Smooth muscle cell (in vitro differentiated cells): ENCODE data around the gene NEUROD2. TPM values are rescaled to one million over a fixed set of nuclear protein-coding genes. Genes with fewer than 3 reads are reported as not detected.

Source experiments
- DNase-seq: peaks from one replicate; lab custom pipeline; 2025; ENCODE audit not compliant: unreplicated experiment; lab: John Stamatoyannopoulos, UW
- H2AFZ ChIP-seq: fragments of 200-600 bp; sonication (generic); 2 replicates; pipeline ENCODE4 v1.6.0; 2016; ENCODE audit warnings: antibody characterized with exemption, low read depth, mild to moderate bottlenecking
- H3F3A ChIP-seq: fragments of 200-600 bp; sonication (generic); 2 replicates; pipeline ENCODE4 v1.6.0; 2017; ENCODE audit warnings: antibody characterized with exemption, low read depth
- H3K27ac ChIP-seq: fragments of 200-600 bp; sonication (generic); 2 replicates; pipeline ENCODE4 v1.5.1; 2016; ENCODE audit warnings: low read depth, mild to moderate bottlenecking
- H3K27me3 ChIP-seq: fragments of 200-600 bp; sonication (generic); 2 replicates; pipeline ENCODE4 v1.6.1; 2016; ENCODE audit warnings: low read depth, mild to moderate bottlenecking
- H3K36me3 ChIP-seq: fragments of 200-600 bp; sonication (generic); 2 replicates; pipeline ENCODE4 v1.5.1; 2016; ENCODE audit warnings: low read depth
- H3K4me1 ChIP-seq: fragments of 200-600 bp; sonication (generic); 2 replicates; pipeline ENCODE4 v1.5.1; 2016; ENCODE audit warnings: low read depth
- H3K4me2 ChIP-seq: fragments of 200-600 bp; sonication (generic); 2 replicates; pipeline ENCODE4 v1.6.0; 2016; ENCODE audit warnings: mild to moderate bottlenecking
- H3K4me3 ChIP-seq: fragments of 200-600 bp; sonication (generic); 2 replicates; pipeline ENCODE4 v1.5.1; 2016; ENCODE audit warnings: mild to moderate bottlenecking
- H3K79me2 ChIP-seq: fragments of 200-600 bp; sonication (generic); 2 replicates; pipeline ENCODE4 v1.6.0; 2016; ENCODE audit warnings: low read depth, mild to moderate bottlenecking
- H3K9ac ChIP-seq: fragments of 200-600 bp; sonication (generic); 2 replicates; pipeline ENCODE4 v1.6.0; 2016; ENCODE audit warnings: low read depth
- H3K9me3 ChIP-seq: fragments of 200-600 bp; sonication (generic); replicated peaks from 2 replicates; pipeline ENCODE4 v1.5.1; 2016; ENCODE audit warnings: low read depth
- H4K20me1 ChIP-seq: fragments of 200-600 bp; sonication (generic); 2 replicates; pipeline ENCODE4 v1.6.0; 2016; ENCODE audit warnings: low read depth
- WGBS: methylation state at CpG from one replicate; pipeline ENCODE4 v1.1.7; 2016; ENCODE audit warnings: low lambda C conversion rate; 5-methylcytosine and 5-hydroxymethylcytosine counted together
- polyA plus RNA-seq: library from polyadenylated mRNA; unstranded; fragments of >200 nt; fragmentation: Nextera tagmentation; extraction: Ambion mirVana; gene quantifications from 2 replicates; pipeline ENCODE4 v1.2.1, GENCODE V29; 2016
- total RNA-seq: library from RNA; depleted of rRNA; stranded (reverse); fragments of >200 nt; gene quantifications from 2 replicates; pipeline ENCODE4 v1.2.3, GENCODE V29; 2014
- TF ChIP-seq, protein P1 (sequence below): fragments of 200-600 bp; sonication (generic); IDR thresholded peaks from 2 replicates; pipeline ENCODE4 v1.5.1; 2017; ENCODE audit warnings: borderline replicate concordance, mild to moderate bottlenecking, antibody characterized with exemption; ENCODE audit not compliant: insufficient read depth, poor library complexity, severe bottlenecking

NEUROD2 gene
- total and polyA plus RNA-seq, 2 experiments from 2014 or later = 0.19 TPM; not detected in 1

DNA sequence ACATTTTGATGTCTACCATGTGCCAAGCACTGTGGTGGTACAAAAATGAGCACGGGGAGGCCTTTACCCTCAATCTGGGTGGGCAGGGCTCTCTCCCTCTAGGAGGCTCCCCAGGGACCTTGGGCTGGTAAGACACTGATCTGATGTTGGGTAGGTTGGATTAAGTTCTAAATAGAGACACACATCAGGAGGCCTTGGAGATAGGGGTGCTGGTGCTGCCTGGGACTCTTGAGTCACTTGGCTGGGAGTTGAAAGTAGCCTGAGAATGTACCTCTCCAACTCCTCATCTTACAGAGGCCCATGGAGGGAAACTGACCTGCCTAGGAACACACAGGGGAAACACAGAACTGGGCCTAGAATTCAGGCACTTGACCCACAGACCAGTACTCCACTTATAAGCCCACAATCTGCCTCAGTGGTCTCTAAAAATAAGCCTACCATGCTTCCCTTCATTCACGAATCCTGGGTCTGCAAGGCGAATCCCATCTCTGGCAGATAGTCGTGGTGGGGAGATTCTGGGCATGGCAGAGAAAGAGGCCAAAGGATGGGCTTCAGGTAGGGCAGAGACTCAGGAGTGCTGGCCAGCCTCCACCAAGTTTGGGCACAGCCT lies 1.8 kb upstream of the NEUROD2 start:
- DNase-seq = no peak
- no peak overlapping the region for H3K4me2 ChIP-seq
- TF ChIP-seq, protein P1, sequence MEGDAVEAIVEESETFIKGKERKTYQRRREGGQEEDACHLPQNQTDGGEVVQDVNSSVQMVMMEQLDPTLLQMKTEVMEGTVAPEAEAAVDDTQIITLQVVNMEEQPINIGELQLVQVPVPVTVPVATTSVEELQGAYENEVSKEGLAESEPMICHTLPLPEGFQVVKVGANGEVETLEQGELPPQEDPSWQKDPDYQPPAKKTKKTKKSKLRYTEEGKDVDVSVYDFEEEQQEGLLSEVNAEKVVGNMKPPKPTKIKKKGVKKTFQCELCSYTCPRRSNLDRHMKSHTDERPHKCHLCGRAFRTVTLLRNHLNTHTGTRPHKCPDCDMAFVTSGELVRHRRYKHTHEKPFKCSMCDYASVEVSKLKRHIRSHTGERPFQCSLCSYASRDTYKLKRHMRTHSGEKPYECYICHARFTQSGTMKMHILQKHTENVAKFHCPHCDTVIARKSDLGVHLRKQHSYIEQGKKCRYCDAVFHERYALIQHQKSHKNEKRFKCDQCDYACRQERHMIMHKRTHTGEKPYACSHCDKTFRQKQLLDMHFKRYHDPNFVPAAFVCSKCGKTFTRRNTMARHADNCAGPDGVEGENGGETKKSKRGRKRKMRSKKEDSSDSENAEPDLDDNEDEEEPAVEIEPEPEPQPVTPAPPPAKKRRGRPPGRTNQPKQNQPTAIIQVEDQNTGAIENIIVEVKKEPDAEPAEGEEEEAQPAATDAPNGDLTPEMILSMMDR = no peak
- H2AFZ ChIP-seq = no peak overlapping the region
- no peak overlapping the region for H3K9ac ChIP-seq
- H3K4me1 ChIP-seq = peaks cover 21% of the 10 kb centered on the region
- no peak overlapping the region for H3K27ac ChIP-seq
- H3K27me3 ChIP-seq = peaks cover 89% of the 10 kb centered on the region
- no peaks in the 10 kb centered on the region for H4K20me1 ChIP-seq
- whole genome bisulfite sequencing = 73% methylated on average over 4 of the region's 4 CpGs
- H3F3A ChIP-seq = no peaks in the 10 kb centered on the region
- H3K4me3 ChIP-seq = no peak overlapping the region
- no peaks in the 10 kb centered on the region for H3K36me3 ChIP-seq
- no peaks in the 10 kb centered on the region for H3K9me3 ChIP-seq
- no peaks in the 10 kb centered on the region for H3K79me2 ChIP-seq

DNA sequence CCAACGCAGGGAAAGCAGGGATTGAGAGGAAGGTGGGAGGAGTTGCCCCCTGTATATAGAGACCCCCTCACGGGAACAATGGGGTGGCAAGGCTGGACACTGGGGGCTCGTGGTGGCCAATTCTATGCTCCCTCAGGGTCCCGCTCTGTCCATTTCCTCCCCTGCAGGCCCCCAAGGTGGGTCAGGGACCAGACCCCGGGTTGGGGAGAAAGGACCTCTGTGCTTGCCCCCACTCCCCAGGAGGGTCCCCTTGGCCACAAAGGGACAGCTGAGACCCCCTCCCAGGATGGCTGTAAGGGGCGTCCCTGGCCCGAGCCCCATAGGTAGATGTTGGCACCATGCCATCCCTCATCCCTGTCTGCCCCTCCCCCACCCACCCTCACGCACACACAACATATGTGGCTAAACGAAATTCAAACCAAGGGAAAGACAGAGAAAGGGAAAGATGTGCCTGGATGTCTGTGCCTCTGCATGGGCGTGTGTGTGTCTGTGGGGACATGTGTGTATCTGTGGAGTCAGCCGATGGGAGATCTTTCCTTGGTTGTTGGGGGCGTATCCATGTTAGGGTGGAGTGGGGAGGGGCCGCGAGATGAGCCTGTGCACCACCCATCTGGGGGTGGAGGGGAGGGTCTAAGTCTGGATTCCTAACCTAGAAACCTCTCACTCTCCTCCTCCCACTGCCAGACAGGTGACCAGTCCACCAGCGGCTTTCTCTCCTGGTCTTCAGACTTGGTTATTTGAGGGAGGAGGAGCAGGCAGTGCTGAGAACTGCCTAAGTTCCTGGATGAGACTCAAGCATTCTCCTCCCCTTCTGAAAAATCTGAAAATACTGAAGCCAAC lies 642 bp upstream of the NEUROD2 start:
- WGBS = 22% methylated on average over 15 of the region's 15 CpGs
- H3K27me3 ChIP-seq = peaks cover 92% of the 10 kb centered on the region
- TF ChIP-seq, protein P1 = no peak

DNA sequence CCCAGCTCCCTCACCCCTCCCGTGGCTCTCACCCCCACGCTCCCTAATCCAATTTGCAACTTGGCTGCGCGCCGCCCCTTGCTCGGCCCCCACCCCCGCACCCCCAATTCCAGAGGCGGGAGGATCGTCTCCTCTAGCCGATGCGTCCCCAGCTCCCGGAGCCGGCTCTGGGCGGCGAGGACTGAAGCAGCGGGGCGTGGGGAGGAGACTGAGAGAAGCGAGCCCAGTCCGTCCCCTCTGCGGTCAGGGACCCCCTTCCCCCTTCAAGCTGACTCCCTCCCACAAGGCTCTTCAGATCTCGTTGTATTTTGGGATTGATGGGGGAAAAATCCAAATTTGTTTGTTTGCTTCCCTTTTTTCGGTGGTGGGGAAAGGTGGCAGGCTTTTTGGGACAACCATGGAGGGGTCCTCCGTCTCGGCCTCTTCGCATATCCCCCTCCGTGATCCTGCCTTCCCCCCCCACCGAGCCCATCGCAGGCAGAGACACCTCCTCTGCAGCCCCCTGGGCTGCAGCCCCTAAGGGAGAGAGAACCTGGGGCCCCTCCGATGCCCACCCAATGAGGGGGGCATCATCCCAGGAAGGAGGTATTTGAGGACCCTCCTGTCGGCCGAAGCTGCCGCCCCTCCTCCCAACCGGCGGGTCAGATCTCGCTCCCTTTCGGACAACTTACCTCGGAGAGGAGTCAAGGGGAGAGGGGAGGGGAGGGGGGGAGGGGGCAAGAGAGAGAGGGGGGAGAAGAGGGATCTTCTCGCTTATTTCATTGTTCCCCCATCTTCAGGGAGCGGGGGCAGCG lies 466 bp downstream of the NEUROD2 start:
- no peak overlapping the region for H3K27ac ChIP-seq
- H3K9me3 ChIP-seq = no peaks in the 10 kb centered on the region
- 5% methylated on average over 25 of the region's 40 CpGs for WGBS
- no peaks in the 10 kb centered on the region for H3K79me2 ChIP-seq
- H3K27me3 ChIP-seq = peaks cover 100% of the 10 kb centered on the region
- no peak overlapping the region for H3K9ac ChIP-seq
- no peak for DNase-seq
- H3F3A ChIP-seq = no peaks in the 10 kb centered on the region
- no peak overlapping the region for H3K4me3 ChIP-seq
- H3K36me3 ChIP-seq = no peaks in the 10 kb centered on the region
- TF ChIP-seq, protein P1 = no peak
- no peaks in the 10 kb centered on the region for H4K20me1 ChIP-seq
- no peak overlapping the region for H2AFZ ChIP-seq
- peaks cover 21% of the 10 kb centered on the region for H3K4me1 ChIP-seq
- H3K4me2 ChIP-seq = peak overlapping the region; percentile 26

More for the DNA sequence above, 642 bp upstream of the NEUROD2 start:
- no peaks in the 10 kb centered on the region for H3F3A ChIP-seq
- DNase-seq = no peak
- no peak overlapping the region for H3K4me2 ChIP-seq
- H3K4me3 ChIP-seq = no peak overlapping the region
- H3K9me3 ChIP-seq = no peaks in the 10 kb centered on the region
- no peaks in the 10 kb centered on the region for H4K20me1 ChIP-seq
- no peaks in the 10 kb centered on the region for H3K79me2 ChIP-seq
- no peaks in the 10 kb centered on the region for H3K36me3 ChIP-seq
- no peak overlapping the region for H3K27ac ChIP-seq
- no peak overlapping the region for H3K9ac ChIP-seq
- H3K4me1 ChIP-seq = peaks cover 21% of the 10 kb centered on the region
- H2AFZ ChIP-seq = no peak overlapping the region
